ENCODE results near the gene EXD3. TPM values are rescaled to one million over a fixed set of nuclear protein-coding genes. Genes with fewer than 3 reads are reported as not detected.

The EXD3 gene
- total and polyA plus RNA-seq, 9 of the 15 experiments (the other 6 are each of a cell fraction or from before 2014, with no cell fraction given) = 0.29 to 12.5 (median 3.9) TPM

DNA sequence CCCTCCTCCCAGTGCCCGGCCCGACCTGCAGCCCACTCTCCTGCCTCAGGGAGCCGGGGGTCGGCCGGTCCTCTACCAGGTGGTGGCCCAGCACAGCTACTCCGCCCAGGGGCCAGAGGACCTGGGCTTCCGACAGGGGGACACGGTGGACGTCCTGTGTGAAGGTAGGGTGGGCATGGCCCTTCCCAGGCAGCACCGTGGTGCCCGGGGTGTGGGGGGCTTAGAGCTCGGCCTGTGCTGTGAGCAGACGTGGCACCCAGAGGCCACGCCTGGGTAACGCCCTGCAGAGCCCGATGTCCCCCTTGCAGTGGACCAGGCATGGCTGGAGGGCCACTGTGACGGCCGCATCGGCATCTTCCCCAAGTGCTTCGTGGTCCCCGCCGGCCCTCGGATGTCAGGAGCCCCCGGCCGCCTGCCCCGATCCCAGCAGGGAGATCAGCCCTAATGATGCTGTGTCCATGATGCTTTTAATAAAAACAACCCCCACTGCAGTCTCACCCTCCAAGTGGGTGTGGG, 11.0 kb upstream of the EXD3 start:
- WGBS (ENCODE audit: insufficient coverage, low coverage, missing lambda C conversion rate) = 59% methylated on average over 20 of the region's 26 CpGs
- H4K20me1 ChIP-seq (replicated peaks; ENCODE audit: control insufficient read depth, insufficient read depth, low read length) = no peaks in the 10 kb centered on the region
- intact Hi-C loops (cut with micrococcal nuclease) = no loop called here
- ATAC-seq = no peak
- in situ Hi-C loops (cut with MboI) = no loop called here
- ChIA-PET CTCF (ENCODE audit: low intra/inter-chr PET ratio) (no interaction called here), POLR2A (interaction anchor here (0.5 to 1.1 kb wide), 2 partner anchors 14 to 121 kb away, joined by 3 to 6 read pairs; no protein-coding TSS in a partner anchor)
- DNase-seq (ENCODE audit: extremely low read depth in 1 of 4, low spot score in 3 of 4) = no peak
- no peak for FAIRE-seq
- BruUV-seq (replicated peaks) = no TSS peak
- no peak overlapping the region for H3K4me3 ChIP-seq
- no peak overlapping the region for H3K9ac ChIP-seq (ENCODE audit: insufficient read depth in 1 of 2, low read depth in 2 of 2, low read length in 2 of 2)
- H3K27ac ChIP-seq (ENCODE audit: extremely low read depth, low read depth, low read length) = no peak overlapping the region
- H3K79me2 ChIP-seq (ENCODE audit: control insufficient read depth, insufficient read depth, low read length) = no peaks in the 10 kb centered on the region
- no peaks in the 10 kb centered on the region for H3K27me3 ChIP-seq (ENCODE audit: control insufficient read depth in 2 of 2, insufficient read depth in 2 of 2, low read length in 2 of 2)
- H3K4me1 ChIP-seq (replicated peaks in 1 of 2; ENCODE audit: control insufficient read depth in 2 of 2, insufficient read depth in 2 of 2, low read length in 2 of 2) = peaks cover 14 to 94% of the 10 kb centered on the region in 2 experiments; a peak in 4 of 5 replicates
- no peaks in the 10 kb centered on the region for H3K9me1 ChIP-seq (ENCODE audit: control insufficient read depth, insufficient read depth, low read length)
- H3K36me3 ChIP-seq (ENCODE audit: control insufficient read depth, insufficient read depth, low read length) = no peaks in the 10 kb centered on the region
- TF ChIP-seq MXI1 (IDR thresholded peaks at IDR 0.05; ENCODE audit: low read depth, low read length) (no peak), MYNN (IDR thresholded peaks at IDR 0.05) (no peak), MYNN (CRISPR knock-in tag; IDR thresholded peaks at IDR 0.05) (no peak), MED1 (CRISPR knock-in tag; IDR thresholded peaks at IDR 0.05; ENCODE audit: borderline replicate concordance) (no peak), FUS (optimal IDR thresholded peaks at IDR 0.05; ENCODE audit: low read depth, low read length) (no peak), HDAC1 (IDR thresholded peaks at IDR 0.05) (no peak), SLC30A9 (CRISPR knock-in tag; IDR thresholded peaks at IDR 0.05) (no peak), ZNF766 (CRISPR knock-in tag; conservative IDR thresholded peaks at IDR 0.05) (no peak), HDAC8 (tag; IDR thresholded peaks at IDR 0.05) (no peak), POLR2AphosphoS2 (IDR thresholded peaks at IDR 0.05; ENCODE audit: low read length) (no peak), ATF7 (IDR thresholded peaks at IDR 0.05) (no peak), CHD4 (IDR thresholded peaks at IDR 0.05; ENCODE audit: insufficient read depth, insufficient replicate concordance, low read depth, low read length, poor library complexity, severe bottlenecking) (no peak), BRF1 (IDR thresholded peaks at IDR 0.05; ENCODE audit: borderline replicate concordance, extremely low read depth, insufficient read length) (no peak), COPS2 (conservative IDR thresholded peaks at IDR 0.05) (no peak), SMC3 (conservative IDR thresholded peaks at IDR 0.05; ENCODE audit: insufficient read depth, low read depth, low read length) (no peak)
- no peak overlapping the region for H3K4me2 ChIP-seq (ENCODE audit: insufficient read depth, low read length)
- no peaks in the 10 kb centered on the region for H3K9me3 ChIP-seq (replicated peaks; ENCODE audit: control insufficient read depth, insufficient read depth, low read depth, low read length)
- H2AFZ ChIP-seq (ENCODE audit: low read depth, low read length) = no peak overlapping the region
